ENCODE data around the gene ZNF33B. TPM values are rescaled to one million over a fixed set of nuclear protein-coding genes. Genes with fewer than 3 reads are reported as not detected.

The ZNF33B gene
- total and polyA plus RNA-seq, 9 of the 15 experiments (the other 6 are each of a cell fraction or from before 2014, with no cell fraction given) = 6.9 to 23.9 (median 15.4) TPM

- TF ChIP-seq ZMIZ1 (IDR thresholded peaks at IDR 0.05; ENCODE audit: low read depth in 2 of 2, low read length in 2 of 2) (peak in 1 of 2 experiments; percentile 42; a peak in 1 of 4 replicates), ZBTB2 (IDR thresholded peaks at IDR 0.05) (0 out of 2 replicates have a peak, but pooled peaks have one; percentile 18), CEBPG (CRISPR knock-in tag; IDR thresholded peaks at IDR 0.05) (no peak), CEBPG (tag; conservative IDR thresholded peaks at IDR 0.05 in 1 of 2, IDR thresholded peaks at IDR 0.05 in 1 of 2) (no peak), ZEB2 (IDR thresholded peaks at IDR 0.05) (0 out of 2 replicates have a peak, but pooled peaks have one; percentile 56), ZNF444 (CRISPR knock-in tag; IDR thresholded peaks at IDR 0.05) (no peak), TAF7 (tag; IDR thresholded peaks at IDR 0.05) (no peak), ETV1 (tag; conservative IDR thresholded peaks at IDR 0.05; ENCODE audit: low read depth) (no peak), PRDM10 (IDR thresholded peaks at IDR 0.05; ENCODE audit: partially characterized antibody) (no peak), GATAD2B (IDR thresholded peaks at IDR 0.05; ENCODE audit: borderline replicate concordance) (peak; percentile 56), TRIM25 (IDR thresholded peaks at IDR 0.05; ENCODE audit: borderline replicate concordance) (no peak), HMBOX1 (IDR thresholded peaks at IDR 0.05) (peak; percentile 94), POLR2B (IDR thresholded peaks at IDR 0.05; ENCODE audit: low read depth, partially characterized antibody) (no peak), ZNF311 (CRISPR knock-in tag; IDR thresholded peaks at IDR 0.05) (no peak), TEAD4 (IDR thresholded peaks at IDR 0.05; ENCODE audit: low read length) (peak; percentile 92), TEAD4 (CRISPR knock-in tag; IDR thresholded peaks at IDR 0.05; ENCODE audit: borderline replicate concordance) (no peak), ZNF175 (CRISPR knock-in tag; IDR thresholded peaks at IDR 0.05; ENCODE audit: low read depth) (no peak)
These were observed 16.0 kb upstream of the ZNF33B start (continued) for GRCh38 chr10:42654419-42654818.
